HFF-Myc (cell line): ENCODE data around the gene CNTD1.
"Not testable (repeated sequence)": the region's sequence is repeated elsewhere in the genome, so short reads cannot be mapped to it uniquely, and the experiment has no call there.

Source experiments
- DNase-seq: peaks from one replicate; pipeline ENCODE4 v3.0.0-alpha.2; 2011; ENCODE audit warnings: low read depth; ENCODE audit errors: extremely low read depth
- H3K4me3 ChIP-seq: replicated peaks from 2 replicates; pipeline ENCODE4 v1.5.1; 2011; ENCODE audit warnings: low read depth, mild to moderate bottlenecking, control low read depth, low read length
- TF ChIP-seq, protein P1 (sequence below): IDR thresholded peaks from 2 replicates; pipeline ENCODE4 v1.5.1; 2012; ENCODE audit warnings: mild to moderate bottlenecking, low read depth, low read length, control low read depth; ENCODE audit errors: missing control alignments

CNTD1 gene

DNA sequence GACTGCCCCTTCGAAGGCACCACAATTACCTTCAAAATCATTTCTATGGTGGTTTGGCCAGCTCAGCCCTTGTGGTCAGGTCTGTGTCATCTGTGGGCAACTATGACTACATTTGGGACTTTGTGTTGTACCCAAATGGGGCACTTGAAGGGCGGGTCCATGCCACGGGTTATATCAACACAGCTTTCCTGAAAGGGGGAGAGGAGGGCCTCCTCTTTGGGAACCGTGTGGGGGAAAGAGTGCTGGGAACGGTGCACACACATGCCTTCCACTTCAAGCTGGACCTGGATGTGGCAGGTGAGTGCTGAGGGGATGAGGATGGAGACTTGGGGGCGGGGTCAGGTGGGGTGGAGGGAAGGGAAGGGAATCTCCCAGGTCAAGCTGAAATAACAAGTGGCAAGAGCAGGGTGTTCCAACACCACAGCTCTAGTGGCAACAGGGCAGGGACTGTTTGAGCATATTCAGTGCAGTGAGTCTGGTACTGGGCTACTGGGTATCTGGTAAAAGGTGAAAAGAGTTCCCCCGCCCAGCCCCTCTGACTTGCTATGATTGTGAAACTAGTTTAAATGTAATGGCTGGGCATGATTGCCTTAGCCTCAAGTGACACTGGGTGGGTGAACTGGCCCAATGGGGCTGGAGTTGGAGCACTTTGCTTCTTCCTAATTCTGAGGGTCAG is 47.4 kb downstream of the CNTD1 start:
- TF ChIP-seq, protein P1, sequence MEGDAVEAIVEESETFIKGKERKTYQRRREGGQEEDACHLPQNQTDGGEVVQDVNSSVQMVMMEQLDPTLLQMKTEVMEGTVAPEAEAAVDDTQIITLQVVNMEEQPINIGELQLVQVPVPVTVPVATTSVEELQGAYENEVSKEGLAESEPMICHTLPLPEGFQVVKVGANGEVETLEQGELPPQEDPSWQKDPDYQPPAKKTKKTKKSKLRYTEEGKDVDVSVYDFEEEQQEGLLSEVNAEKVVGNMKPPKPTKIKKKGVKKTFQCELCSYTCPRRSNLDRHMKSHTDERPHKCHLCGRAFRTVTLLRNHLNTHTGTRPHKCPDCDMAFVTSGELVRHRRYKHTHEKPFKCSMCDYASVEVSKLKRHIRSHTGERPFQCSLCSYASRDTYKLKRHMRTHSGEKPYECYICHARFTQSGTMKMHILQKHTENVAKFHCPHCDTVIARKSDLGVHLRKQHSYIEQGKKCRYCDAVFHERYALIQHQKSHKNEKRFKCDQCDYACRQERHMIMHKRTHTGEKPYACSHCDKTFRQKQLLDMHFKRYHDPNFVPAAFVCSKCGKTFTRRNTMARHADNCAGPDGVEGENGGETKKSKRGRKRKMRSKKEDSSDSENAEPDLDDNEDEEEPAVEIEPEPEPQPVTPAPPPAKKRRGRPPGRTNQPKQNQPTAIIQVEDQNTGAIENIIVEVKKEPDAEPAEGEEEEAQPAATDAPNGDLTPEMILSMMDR = no peak
- DNase-seq = no peak
- H3K4me3 ChIP-seq = no peak overlapping the region

DNA sequence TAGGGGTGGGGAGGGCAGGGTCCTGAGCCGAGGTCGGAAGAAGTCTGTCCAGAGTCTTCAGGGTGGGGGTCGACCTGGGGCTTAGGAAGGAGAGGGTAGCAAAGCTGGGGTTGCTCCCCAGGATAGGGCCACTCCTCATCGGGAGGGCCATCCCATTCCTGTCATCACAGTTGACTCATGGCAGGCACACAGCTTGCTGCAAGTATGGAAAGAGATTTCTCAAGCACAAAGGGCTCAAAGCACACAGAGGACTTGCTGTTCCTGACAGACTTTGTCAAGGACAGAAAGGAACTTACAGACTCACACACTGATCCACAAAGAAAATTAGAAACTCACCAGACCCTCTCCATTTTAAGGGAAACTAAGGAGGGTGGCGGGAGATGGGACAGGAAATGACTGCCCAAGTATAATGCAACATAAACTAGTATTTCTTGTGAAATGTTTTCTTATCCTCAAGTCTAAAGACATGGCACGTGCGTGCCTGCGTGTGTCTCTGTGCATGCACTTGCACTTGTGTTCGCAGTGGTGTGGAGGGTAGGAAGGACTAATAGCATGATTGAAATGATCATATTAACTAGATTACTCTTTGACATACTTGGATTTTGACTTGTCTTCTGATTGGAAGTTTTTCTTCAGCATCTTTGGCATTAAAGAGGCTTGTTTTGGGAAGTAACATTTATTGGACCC is 48.1 kb downstream of the CNTD1 start:
- DNase-seq = no peak
- H3K4me3 ChIP-seq = no peak overlapping the region
- TF ChIP-seq, protein P1 = no peak

DNA sequence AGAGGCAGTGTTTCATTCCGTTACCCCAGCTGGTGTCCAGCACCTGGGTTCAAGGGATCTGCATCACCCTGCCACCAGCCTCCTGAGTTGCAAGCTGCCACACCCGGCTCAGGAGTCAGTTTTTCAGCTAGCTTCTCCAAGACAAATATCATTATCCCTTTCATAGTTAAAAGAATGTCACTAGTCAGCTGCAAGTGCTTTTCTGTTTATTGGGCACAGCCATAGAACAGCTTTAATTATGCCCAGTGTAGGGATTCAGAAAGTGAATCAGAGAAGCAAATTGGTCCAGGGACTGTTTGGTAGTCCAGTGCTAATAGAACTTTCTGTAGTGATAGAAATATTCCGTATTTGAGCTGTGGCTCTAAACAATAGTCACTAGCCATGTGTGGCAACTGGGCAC is 49.4 kb downstream of the CNTD1 start:
- DNase-seq = no peak
- TF ChIP-seq, protein P1 = no peak
- no peak overlapping the region for H3K4me3 ChIP-seq

DNA sequence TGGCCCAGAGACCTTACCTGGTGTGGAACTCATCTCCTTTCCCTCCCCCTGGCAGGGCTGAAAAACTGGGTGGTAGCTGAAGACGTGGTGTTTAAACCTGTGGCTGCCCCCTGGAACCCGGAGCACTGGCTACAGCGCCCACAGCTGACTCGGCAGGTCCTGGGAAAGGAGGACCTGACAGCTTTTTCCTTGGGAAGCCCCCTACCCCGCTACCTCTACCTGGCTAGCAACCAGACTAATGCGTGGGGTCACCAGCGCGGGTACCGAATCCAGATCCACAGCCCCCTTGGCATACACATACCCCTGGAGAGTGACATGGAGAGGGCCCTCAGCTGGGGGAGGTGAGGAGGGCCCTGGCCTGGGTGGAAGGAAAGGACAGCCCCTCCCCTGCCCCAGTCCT is 50.4 kb downstream of the CNTD1 start:
- TF ChIP-seq, protein P1 = no peak
- H3K4me3 ChIP-seq = no peak overlapping the region
- no peak for DNase-seq

DNA sequence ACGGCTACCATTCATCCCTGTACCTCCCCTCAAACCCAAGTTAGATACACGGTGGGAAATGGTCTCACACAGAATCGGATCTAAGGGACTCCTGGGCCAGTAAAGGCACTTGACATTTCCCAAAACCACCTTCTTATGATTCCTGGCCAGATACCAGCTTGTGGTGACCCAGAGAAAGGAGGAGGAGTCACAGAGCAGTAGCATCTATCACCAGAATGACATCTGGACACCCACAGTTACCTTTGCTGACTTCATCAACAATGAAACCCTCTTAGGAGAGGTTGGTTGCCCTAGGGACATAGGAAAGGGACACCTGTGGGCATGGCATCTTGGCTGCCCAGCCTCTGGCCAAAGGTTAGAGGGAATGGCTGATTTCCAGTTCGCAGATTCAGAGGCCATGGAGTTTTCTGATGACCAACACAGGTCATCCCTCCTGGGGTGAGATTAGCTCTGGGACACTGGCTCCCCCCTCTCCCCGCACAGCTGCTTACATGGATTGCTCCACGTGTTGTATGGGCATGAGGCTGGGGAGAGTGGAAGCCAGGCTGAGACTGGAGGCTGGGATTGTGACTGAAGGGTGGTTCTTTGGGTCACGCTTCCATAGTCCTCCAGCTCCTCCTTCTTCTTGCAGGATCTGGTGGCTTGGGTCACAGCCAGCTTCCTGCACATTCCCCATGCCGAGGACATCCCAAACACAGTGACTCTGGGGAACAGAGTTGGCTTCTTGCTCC is 51.0 kb downstream of the CNTD1 start:
- TF ChIP-seq, protein P1 = no peak
- H3K4me3 ChIP-seq = no peak overlapping the region
- no peak for DNase-seq

DNA sequence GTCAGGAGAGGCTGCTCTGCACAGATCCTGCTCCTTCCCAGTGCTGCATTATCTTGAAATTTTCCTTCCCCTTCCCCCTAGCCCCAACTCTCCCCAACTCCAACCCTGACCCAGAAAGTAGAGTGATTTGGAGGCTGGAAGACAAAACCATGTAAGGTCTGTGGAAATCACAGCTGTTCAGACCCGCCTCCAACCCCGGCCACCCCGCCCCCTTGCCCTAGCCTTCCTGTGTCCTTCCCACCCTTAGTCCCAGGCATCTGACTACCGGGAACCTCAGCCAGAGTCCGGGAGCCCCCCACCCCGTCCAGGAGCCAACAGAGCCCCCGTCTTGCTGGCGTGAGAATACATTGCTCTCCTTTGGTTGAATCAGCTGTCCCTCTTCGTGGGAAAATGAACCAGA is 52.3 kb downstream of the CNTD1 start, which contains the start of gene AOC3:
Gene AOC3, plus strand, starts transcription at position 246 of the 400 bp plus-strand sequence. Its CDS starts 145 bp downstream, at position 391.
- TF ChIP-seq, protein P1 = no peak
- no peak for DNase-seq
- no peak within 1 kb of the TSS for H3K4me3 ChIP-seq

DNA sequence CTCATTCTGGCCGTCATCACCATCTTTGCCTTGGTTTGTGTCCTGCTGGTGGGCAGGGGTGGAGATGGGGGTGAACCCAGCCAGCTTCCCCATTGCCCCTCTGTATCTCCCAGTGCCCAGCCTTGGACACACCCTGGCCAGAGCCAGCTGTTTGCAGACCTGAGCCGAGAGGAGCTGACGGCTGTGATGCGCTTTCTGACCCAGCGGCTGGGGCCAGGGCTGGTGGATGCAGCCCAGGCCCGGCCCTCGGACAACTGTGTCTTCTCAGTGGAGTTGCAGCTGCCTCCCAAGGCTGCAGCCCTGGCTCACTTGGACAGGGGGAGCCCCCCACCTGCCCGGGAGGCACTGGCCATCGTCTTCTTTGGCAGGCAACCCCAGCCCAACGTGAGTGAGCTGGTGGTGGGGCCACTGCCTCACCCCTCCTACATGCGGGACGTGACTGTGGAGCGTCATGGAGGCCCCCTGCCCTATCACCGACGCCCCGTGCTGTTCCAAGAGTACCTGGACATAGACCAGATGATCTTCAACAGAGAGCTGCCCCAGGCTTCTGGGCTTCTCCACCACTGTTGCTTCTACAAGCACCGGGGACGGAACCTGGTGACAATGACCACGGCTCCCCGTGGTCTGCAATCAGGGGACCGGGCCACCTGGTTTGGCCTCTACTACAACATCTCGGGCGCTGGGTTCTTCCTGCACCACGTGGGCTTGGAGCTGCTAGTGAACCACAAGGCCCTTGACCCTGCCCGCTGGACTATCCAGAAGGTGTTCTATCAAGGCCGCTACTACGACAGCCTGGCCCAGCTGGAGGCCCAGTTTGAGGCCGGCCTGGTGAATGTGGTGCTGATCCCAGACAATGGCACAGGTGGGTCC is 52.9 kb downstream of the CNTD1 start:
- not testable (repeated sequence) for DNase-seq, H3K4me3 ChIP-seq
